WTC11 (cell line): ENCODE measurements around the gene TFAP2B. TPM values are rescaled to one million over a fixed set of nuclear protein-coding genes. Genes with fewer than 3 reads are reported as not detected.

ENCODE experiments used
- ATAC-seq: fragments of 200-7000 bp; cut with Tn5 transposase; 2 replicates; pipeline ENCODE4 v1.10.0; 2021; ENCODE audit warnings: mild to moderate bottlenecking, moderate library complexity
- CTCF ChIA-PET: fragments of 300-600 bp; sonication (Branson Sonifier 250); formaldehyde crosslinking; loops from one replicate; lab custom pipeline; 2021; ENCODE audit warnings: antibody characterized with exemption; lab: Charles Lee
- POLR2A ChIA-PET: fragments of 350-600 bp; sonication (Branson Sonifier 250); formaldehyde crosslinking; loops from one replicate; lab custom pipeline; 2021; ENCODE audit warnings: antibody characterized with exemption; lab: Charles Lee
- DNase-seq: peaks from one replicate; pipeline ENCODE4 v3.0.0; 2021; ENCODE audit warnings: low spot score
- H3K27ac Mint-ChIP-seq: 2 replicates; pipeline ENCODE4 v1.8.0; 2021; ENCODE audit warnings: mixed read lengths
- H3K27me3 Mint-ChIP-seq: 2 replicates; pipeline ENCODE4 v1.8.0; 2021; ENCODE audit warnings: low read depth, mild to moderate bottlenecking, moderate library complexity, mixed read lengths
- H3K36me3 Mint-ChIP-seq: 2 replicates; pipeline ENCODE4 v1.8.0; 2021; ENCODE audit warnings: mixed read lengths
- H3K4me1 Mint-ChIP-seq: 2 replicates; pipeline ENCODE4 v1.8.0; 2022; ENCODE audit warnings: mixed read lengths
- H3K4me3 Mint-ChIP-seq: 2 replicates; pipeline ENCODE4 v1.8.0; 2021; ENCODE audit warnings: mild to moderate bottlenecking, moderate library complexity, mixed read lengths
- H3K9me3 Mint-ChIP-seq: 2 replicates; pipeline ENCODE4 v1.8.0; 2021; ENCODE audit warnings: mixed read lengths
- ATF1 ChIP-seq: sonication (generic); formaldehyde crosslinking; IDR thresholded peaks from 2 replicates; pipeline ENCODE4 v1.8.1; 2023; ENCODE audit warnings: mild to moderate bottlenecking, moderate library complexity, missing genetic modification reagents
- CTCF ChIP-seq: fragments of 200-600 bp; IDR thresholded peaks from 2 replicates; pipeline ENCODE4 v1.8.0; 2022; ENCODE audit warnings: antibody characterized with exemption
- FOXK1 ChIP-seq: sonication (generic); formaldehyde crosslinking; IDR thresholded peaks from 2 replicates; pipeline ENCODE4 v1.8.0; 2022; ENCODE audit warnings: mild to moderate bottlenecking, moderate library complexity, missing genetic modification reagents
- FOXP4 ChIP-seq: sonication (generic); formaldehyde crosslinking; IDR thresholded peaks from 2 replicates; pipeline ENCODE4 v1.8.0; 2022; ENCODE audit warnings: mild to moderate bottlenecking, missing genetic modification reagents
- HMGXB4 ChIP-seq: sonication (generic); formaldehyde crosslinking; IDR thresholded peaks from 2 replicates; pipeline ENCODE4 v1.8.1; 2023; ENCODE audit warnings: mild to moderate bottlenecking, moderate library complexity, missing genetic modification reagents
- KAT7 ChIP-seq: sonication (generic); formaldehyde crosslinking; IDR thresholded peaks from 2 replicates; pipeline ENCODE4 v1.8.1; 2023; ENCODE audit warnings: missing genetic modification reagents, mild to moderate bottlenecking, borderline replicate concordance
- MLX ChIP-seq: sonication (generic); formaldehyde crosslinking; IDR thresholded peaks from 2 replicates; pipeline ENCODE4 v1.8.1; 2023; ENCODE audit warnings: mild to moderate bottlenecking, missing genetic modification reagents, moderate library complexity
- NFATC4 ChIP-seq: fragments of 250-450 bp; sonication (Bioruptor Pico); IDR thresholded peaks from 2 replicates; pipeline ENCODE4 v1.9.0; 2021; ENCODE audit warnings: mild to moderate bottlenecking
- NR2C2 ChIP-seq: sonication (generic); formaldehyde crosslinking; IDR thresholded peaks from 2 replicates; pipeline ENCODE4 v1.8.0; 2022; ENCODE audit warnings: mild to moderate bottlenecking, missing genetic modification reagents
- OVOL2 ChIP-seq: fragments of 250-450 bp; sonication (Bioruptor Pico); IDR thresholded peaks from 2 replicates; pipeline ENCODE4 v1.9.0; 2021; ENCODE audit warnings: mild to moderate bottlenecking, borderline replicate concordance
- RORB ChIP-seq: fragments of 250-450 bp; sonication (Bioruptor Pico); IDR thresholded peaks from 2 replicates; pipeline ENCODE4 v1.9.0; 2021; ENCODE audit warnings: mild to moderate bottlenecking
- SP1 ChIP-seq: sonication (generic); formaldehyde crosslinking; conservative IDR thresholded peaks from 2 replicates; pipeline ENCODE4 v1.8.1; 2022; ENCODE audit warnings: missing genetic modification reagents
- TEAD1 ChIP-seq: sonication (generic); formaldehyde crosslinking; IDR thresholded peaks from 2 replicates; pipeline ENCODE4 v1.8.0; 2022; ENCODE audit warnings: mild to moderate bottlenecking, missing genetic modification reagents
- USF1 ChIP-seq: sonication (generic); formaldehyde crosslinking; IDR thresholded peaks from 2 replicates; pipeline ENCODE4 v1.8.0; 2022; ENCODE audit warnings: mild to moderate bottlenecking, missing genetic modification reagents
- USF2 ChIP-seq: sonication (generic); formaldehyde crosslinking; IDR thresholded peaks from 2 replicates; pipeline ENCODE4 v1.8.1; 2023; ENCODE audit warnings: mild to moderate bottlenecking, missing genetic modification reagents, moderate library complexity
- ZBTB43 ChIP-seq: sonication (generic); formaldehyde crosslinking; IDR thresholded peaks from 2 replicates; pipeline ENCODE4 v1.8.1; 2023; ENCODE audit warnings: mild to moderate bottlenecking, missing genetic modification reagents
- ZNF317 ChIP-seq: sonication (generic); formaldehyde crosslinking; IDR thresholded peaks from 2 replicates; pipeline ENCODE4 v1.8.1; 2023; ENCODE audit warnings: low read depth, mild to moderate bottlenecking, moderate library complexity, missing genetic modification reagents, borderline replicate concordance
- total RNA-seq: library from RNA; stranded (reverse); gene quantifications from 3 replicates; pipeline ENCODE4 v1.2.3, GENCODE V29; 2021

TFAP2B gene
- total RNA-seq, 1 experiment from 2014 or later, result not detected

- TF ChIP-seq ZBTB43, result no peak
- TF ChIP-seq KAT7, result no peak
- no peak for TF ChIP-seq HMGXB4 (CRISPR knock-in tag)
- no peak for TF ChIP-seq USF1 (CRISPR knock-in tag)
- TF ChIP-seq SP1, result no peak
These were observed 32.8 kb upstream of the TFAP2B start (continued) for GRCh38 chr6:50785921-50786320.

GRCh38 chr6:50791900-50792508, 26.7 kb upstream of the TFAP2B start:
- H3K27me3 Mint-ChIP-seq, result peaks cover 14% of the 10 kb centered on the region

GRCh38 chr6:50792771-50793170, 25.9 kb upstream of the TFAP2B start:
- Mint-ChIP-seq H3K4me3 (no peak overlapping the region), H3K9me3 (no peaks in the 10 kb centered on the region), H3K27me3 (peaks cover 14% of the 10 kb centered on the region), H3K27ac (no peak overlapping the region), H3K4me1 (0 out of 2 replicates have a peak, but pooled peaks cover 2% of the 10 kb centered on the region), H3K36me3 (no peaks in the 10 kb centered on the region)
- no peak for TF ChIP-seq NFATC4
- no peak for TF ChIP-seq ATF1 (CRISPR knock-in tag)
- TF ChIP-seq NR2C2 (CRISPR knock-in tag), result no peak
- TF ChIP-seq MLX (CRISPR knock-in tag), result no peak
- DNase-seq (no peak), ATAC-seq (no peak)
- POLR2A ChIA-PET, result no interaction called here
- CTCF ChIA-PET, result no interaction called here

More at GRCh38 chr6:50791900-50792508, 26.7 kb upstream of the TFAP2B start:
- Mint-ChIP-seq H3K27ac (no peak overlapping the region), H3K9me3 (no peaks in the 10 kb centered on the region), H3K4me3 (no peak overlapping the region), H3K4me1 (0 out of 2 replicates have a peak, but pooled peaks cover 2% of the 10 kb centered on the region), H3K36me3 (no peaks in the 10 kb centered on the region)
- ATAC-seq (peak; percentile 59), DNase-seq (no peak)
- TF ChIP-seq FOXK1 (CRISPR knock-in tag), result no peak
- peak; percentile 60 for TF ChIP-seq CTCF
- TF ChIP-seq USF2, result no peak
- CTCF ChIA-PET, result no interaction called here
- POLR2A ChIA-PET, result no interaction called here

GRCh38 chr6:50795574-50795973, 23.1 kb upstream of the TFAP2B start:
- no peaks in the 10 kb centered on the region for H3K9me3 Mint-ChIP-seq
- no peaks in the 10 kb centered on the region for H3K36me3 Mint-ChIP-seq
- H3K27ac Mint-ChIP-seq, result no peak overlapping the region
- ChIA-PET CTCF (interaction anchor here (0.5 kb wide), 1 partner anchor 603 kb away, joined by 4 read pairs; no protein-coding TSS in a partner anchor), POLR2A (no interaction called here)
- no peak overlapping the region for H3K4me3 Mint-ChIP-seq
- ATAC-seq (no peak), DNase-seq (no peak)
- H3K4me1 Mint-ChIP-seq, result no peaks in the 10 kb centered on the region
- peaks cover 14% of the 10 kb centered on the region for H3K27me3 Mint-ChIP-seq
- TF ChIP-seq ZNF317 (no peak), FOXP4 (CRISPR knock-in tag) (no peak), KAT7 (no peak), RORB (no peak), ATF1 (CRISPR knock-in tag) (no peak), OVOL2 (CRISPR knock-in tag) (no peak), TEAD1 (CRISPR knock-in tag) (no peak)
